ENCODE measurements around the gene BLOC1S4. TPM values are rescaled to one million over a fixed set of nuclear protein-coding genes. Genes with fewer than 3 reads are reported as not detected.
A peak's percentile ranks its signal among the peaks of the same experiment; 100 is the strongest.

The BLOC1S4 gene, protein sequence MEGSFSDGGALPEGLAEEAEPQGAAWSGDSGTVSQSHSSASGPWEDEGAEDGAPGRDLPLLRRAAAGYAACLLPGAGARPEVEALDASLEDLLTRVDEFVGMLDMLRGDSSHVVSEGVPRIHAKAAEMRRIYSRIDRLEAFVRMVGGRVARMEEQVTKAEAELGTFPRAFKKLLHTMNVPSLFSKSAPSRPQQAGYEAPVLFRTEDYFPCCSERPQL
- total RNA-seq (2022) (10.6 and 13.0 TPM in 2 replicates), Bru-seq, nascent RNA (percentile 61 among the genes with signal in this experiment), BruChase-seq, experiment 1, labeled RNA remaining after a 6-hour chase (percentile 54 among the genes with signal in this experiment), BruChase-seq, experiment 2, labeled RNA remaining after a 2-hour chase (percentile 86 among the genes with signal in this experiment)
- long read RNA-seq, transcript BLOC1S4-201 (1 exons, 1,617 nt) = major isoform, 117 of 120 reads
- long read RNA-seq, partial matches to known transcripts = 1 of 120 reads
- long read RNA-seq, other reads (novel, unspliced or antisense) = 2 of 120 reads

- BruUV-seq (replicated peaks) = TSS peak; percentile 61
- intact Hi-C loops (cut with micrococcal nuclease) = loop anchor here (1.0 to 5.0 kb wide), 2 partner anchors 42 to 271 kb away; a partner anchor contains a TSS
- peak; percentile 87 for DNase-seq (ENCODE audit: unreplicated experiment)
- ChIA-PET CTCF (interaction anchor here (0.6 to 11.2 kb wide), 15 partner anchors 12 to 366 kb away, joined by 3 to 208 read pairs (median 4); a partner anchor contains a TSS), POLR2A (interaction anchor here (0.6 to 6.6 kb wide), 26 partner anchors 8 to 352 kb away, joined by 3 to 76 read pairs (median 4); partner anchors contain the start of genes GRPEL1, MRFAP1 and MRFAP1L1)
- no peaks in the 10 kb centered on the region for H3K27me3 Mint-ChIP-seq (ENCODE audit: insufficient read depth, unreplicated experiment)
- peak within 1 kb of the TSS; percentile 81 for H3K27ac Mint-ChIP-seq (ENCODE audit: low read depth, unreplicated experiment)
- TF ChIP-seq CTCF (IDR thresholded peaks at IDR 0.05; ENCODE audit: unreplicated experiment) = no peak
- H3K36me3 Mint-ChIP-seq (ENCODE audit: insufficient read depth, unreplicated experiment) = peaks cover 9% of the 10 kb centered on the region
- no peaks in the 10 kb centered on the region for H3K9me3 Mint-ChIP-seq (ENCODE audit: unreplicated experiment)
- H3K4me1 Mint-ChIP-seq (ENCODE audit: insufficient read depth, unreplicated experiment) = peaks cover 13% of the 10 kb centered on the region
- H3K4me3 Mint-ChIP-seq (ENCODE audit: unreplicated experiment) = peak within 1 kb of the TSS; percentile 80
These were observed at the start of gene BLOC1S4 for GRCh38 chr4:6716018-6716911. TSS of gene BLOC1S4 (plus strand) at chr4:6716174. CDS start at chr4:6716210, 36 bp downstream.

GRCh38 chr4:6668391-6668790 lies 47.6 kb upstream of the BLOC1S4 start:
- Mint-ChIP-seq H3K4me3 (ENCODE audit: unreplicated experiment) (no peak overlapping the region), H3K4me1 (ENCODE audit: insufficient read depth, unreplicated experiment) (no peaks in the 10 kb centered on the region), H3K9me3 (ENCODE audit: unreplicated experiment) (no peaks in the 10 kb centered on the region), H3K27me3 (ENCODE audit: insufficient read depth, unreplicated experiment) (no peaks in the 10 kb centered on the region), H3K27ac (ENCODE audit: low read depth, unreplicated experiment) (no peak overlapping the region), H3K36me3 (ENCODE audit: insufficient read depth, unreplicated experiment) (peaks cover 13% of the 10 kb centered on the region)
- DNase-seq (ENCODE audit: unreplicated experiment) = peak; percentile 47
- no TSS peak for BruUV-seq (replicated peaks)
- TF ChIP-seq CTCF (IDR thresholded peaks at IDR 0.05; ENCODE audit: unreplicated experiment) = no peak
- intact Hi-C loops (cut with micrococcal nuclease) = loop anchor here (10.0 kb wide), 1 partner anchor 124 kb away; no protein-coding TSS in a partner anchor
- POLR2A ChIA-PET = interaction anchor here (0.6 to 1.2 kb wide), 3 partner anchors 24 to 39 kb away, joined by 3 read pairs; no protein-coding TSS in a partner anchor
- CTCF ChIA-PET = no interaction called here

- intact Hi-C loops (cut with micrococcal nuclease) = no loop called here
- TF ChIP-seq CTCF (IDR thresholded peaks at IDR 0.05; ENCODE audit: unreplicated experiment) = no peak
- H3K36me3 Mint-ChIP-seq (ENCODE audit: insufficient read depth, unreplicated experiment) = peaks cover 39% of the 10 kb centered on the region
- no peak for DNase-seq (ENCODE audit: unreplicated experiment)
- no TSS peak for BruUV-seq (replicated peaks)
- H3K9me3 Mint-ChIP-seq (ENCODE audit: unreplicated experiment) = no peaks in the 10 kb centered on the region
- no peak overlapping the region for H3K4me3 Mint-ChIP-seq (ENCODE audit: unreplicated experiment)
- H3K27me3 Mint-ChIP-seq (ENCODE audit: insufficient read depth, unreplicated experiment) = no peaks in the 10 kb centered on the region
- H3K27ac Mint-ChIP-seq (ENCODE audit: low read depth, unreplicated experiment) = no peak overlapping the region
- CTCF ChIA-PET = no interaction called here
- peaks cover 18% of the 10 kb centered on the region for H3K4me1 Mint-ChIP-seq (ENCODE audit: insufficient read depth, unreplicated experiment)
- POLR2A ChIA-PET = interaction anchor here (0.5 to 5.8 kb wide), 4 partner anchors 9 to 396 kb away, joined by 3 to 100 read pairs (median 6); partner anchors contain the start of genes GRPEL1 and MRFAP1
These were observed 44.3 kb upstream of the BLOC1S4 start for GRCh38 chr4:6671648-6672047.

Data from MCF 10A (cell line).